Neural cell (in vitro differentiated cells): ENCODE results near the gene ZNF593. TPM values are rescaled to one million over a fixed set of nuclear protein-coding genes. Genes with fewer than 3 reads are reported as not detected.

ENCODE experiments used
- H2AFZ ChIP-seq: fragments of 200-600, 300-800 bp; sonication (generic), shearing (Covaris generic); 2 replicates; pipeline ENCODE4 v1.6.0; 2014; ENCODE audit warnings: low read depth, mild to moderate bottlenecking, antibody characterized with exemption, low read length, moderate library complexity
- H3F3A ChIP-seq: fragments of 200-600 bp; shearing (Covaris generic); 2 replicates; pipeline ENCODE4 v1.6.1; 2016; ENCODE audit warnings: mild to moderate bottlenecking, moderate library complexity, mixed read lengths, antibody characterized with exemption, low read length; ENCODE audit not compliant: insufficient read depth, poor library complexity, severe bottlenecking
- H3K27ac ChIP-seq: fragments of 200-600, 300-800 bp; sonication (generic), shearing (Covaris generic); 2 replicates; pipeline ENCODE4 v1.5.1; 2014; ENCODE audit warnings: mild to moderate bottlenecking, low read length, moderate library complexity
- H3K27me3 ChIP-seq: fragments of 300-800, 200-600 bp; sonication (generic), shearing (Covaris generic); 2 replicates; pipeline ENCODE4 v1.6.0; 2014; ENCODE audit warnings: mild to moderate bottlenecking, low read depth, low read length, moderate library complexity; ENCODE audit not compliant: insufficient read depth
- H3K36me3 ChIP-seq: fragments of 300-800, 200-600 bp; sonication (generic), shearing (Covaris generic); 2 replicates; pipeline ENCODE4 v1.5.1; 2014; ENCODE audit warnings: mild to moderate bottlenecking, antibody characterized with exemption, low read length, moderate library complexity; ENCODE audit not compliant: insufficient read depth
- H3K4me2 ChIP-seq: fragments of 300-800, 200-600 bp; sonication (generic), shearing (Covaris generic); 2 replicates; pipeline ENCODE4 v1.6.0; 2014; ENCODE audit warnings: mild to moderate bottlenecking, low read length
- H3K4me3 ChIP-seq: fragments of 300-800, 200-600 bp; sonication (generic), shearing (Covaris generic); 2 replicates; pipeline ENCODE4 v1.5.1; 2014; ENCODE audit warnings: mild to moderate bottlenecking, low read length, moderate library complexity
- H3K79me2 ChIP-seq: fragments of 200-600 bp; shearing (Covaris generic); replicated peaks from 2 replicates; pipeline ENCODE4 v1.6.0; 2014; ENCODE audit warnings: mild to moderate bottlenecking, low read length, moderate library complexity; ENCODE audit not compliant: insufficient read depth
- H3K9ac ChIP-seq: fragments of 300-800, 200-600 bp; sonication (generic), shearing (Covaris generic); 2 replicates; pipeline ENCODE4 v1.6.1; 2016; ENCODE audit warnings: mild to moderate bottlenecking, low read length, mixed read lengths
- H3K9me2 ChIP-seq: fragments of 200-600 bp; shearing (Covaris generic); 2 replicates; pipeline ENCODE4 v1.6.1; 2016; ENCODE audit warnings: mild to moderate bottlenecking, low read length, mixed read lengths; ENCODE audit not compliant: insufficient read depth
- H3K9me3 ChIP-seq: fragments of 200-600, 300-800 bp; sonication (generic), shearing (Covaris generic); 2 replicates; pipeline ENCODE4 v1.6.1; 2016; ENCODE audit warnings: mild to moderate bottlenecking, mixed run types, low read length, moderate library complexity, mixed read lengths
- H4K20me1 ChIP-seq: fragments of 200-600 bp; shearing (Covaris generic); 2 replicates; pipeline ENCODE4 v1.6.1; 2016; ENCODE audit warnings: mild to moderate bottlenecking, mixed run types; ENCODE audit not compliant: insufficient read depth
- CTCF ChIP-seq: fragments of 450-650 bp; IDR thresholded peaks from 2 replicates; pipeline ENCODE4 v1.5.1; 2014; ENCODE audit warnings: antibody characterized with exemption, mild to moderate bottlenecking, moderate library complexity; ENCODE audit not compliant: poor library complexity, severe bottlenecking
- EP300 ChIP-seq: fragments of 450-650 bp; conservative IDR thresholded peaks from 2 replicates; pipeline ENCODE4 v1.6.1; 2014; ENCODE audit warnings: antibody characterized with exemption, mild to moderate bottlenecking, moderate library complexity; ENCODE audit not compliant: poor library complexity, severe bottlenecking
- EZH2 ChIP-seq: fragments of 200-600, 300-800 bp; shearing (Covaris generic), sonication (generic); IDR thresholded peaks from 2 replicates; pipeline ENCODE4 v1.6.1; 2014; ENCODE audit warnings: antibody characterized with exemption, low read length, borderline replicate concordance, mild to moderate bottlenecking; ENCODE audit not compliant: insufficient read depth, poor library complexity, severe bottlenecking
- MXI1 ChIP-seq: fragments of 450-650 bp; conservative IDR thresholded peaks from 2 replicates; pipeline ENCODE4 v1.6.1; 2014; ENCODE audit warnings: antibody characterized with exemption, mild to moderate bottlenecking; ENCODE audit not compliant: poor library complexity, severe bottlenecking
- POLR2AphosphoS5 ChIP-seq: IDR thresholded peaks from 2 replicates; pipeline ENCODE4 v1.6.1; 2012
- RAD21 ChIP-seq: fragments of 450-650 bp; conservative IDR thresholded peaks from 2 replicates; pipeline ENCODE4 v1.6.1; 2014; ENCODE audit warnings: antibody characterized with exemption, mild to moderate bottlenecking, moderate library complexity
- REST ChIP-seq: IDR thresholded peaks from 2 replicates; pipeline ENCODE4 v1.6.1; 2012; ENCODE audit warnings: borderline replicate concordance
- SMC3 ChIP-seq: fragments of 450-650 bp; conservative IDR thresholded peaks from 2 replicates; pipeline ENCODE4 v1.6.1; 2014; ENCODE audit warnings: antibody characterized with exemption, mild to moderate bottlenecking, moderate library complexity; ENCODE audit not compliant: poor library complexity
- TAF1 ChIP-seq: IDR thresholded peaks from 2 replicates; pipeline ENCODE4 v1.6.1; 2012; ENCODE audit warnings: low read depth
- polyA plus RNA-seq: library from polyadenylated mRNA; depleted of rRNA; stranded (reverse); fragments of >200 nt; gene quantifications from 2 replicates; pipeline ENCODE4 v1.2.3, GENCODE V29; 2014

ZNF593 gene
- polyA plus RNA-seq, 1 donor from 2014 or later = 25.0 TPM

GRCh38 chr1:26158271-26158907 lies 11.3 kb upstream of the ZNF593 start:
- H3K4me2 ChIP-seq = no peak overlapping the region

GRCh38 chr1:26158908-26159742 lies 10.6 kb upstream of the ZNF593 start, which contains the start of gene FAM110D:
TSS of gene FAM110D (plus strand) at chr1:26159079. CDS start at chr1:26161292, 2,213 bp downstream.
- no peaks in the 10 kb centered on the region for H3K9me3 ChIP-seq
- H3K27me3 ChIP-seq = peaks cover 27% of the 10 kb centered on the region
- no peak within 1 kb of the TSS for H3K4me3 ChIP-seq
- no peak within 1 kb of the TSS for H3K4me2 ChIP-seq
- TF ChIP-seq REST = no peak
- no peak for TF ChIP-seq SMC3
- no peak for TF ChIP-seq EZH2
- TF ChIP-seq CTCF = no peak
- no peak for TF ChIP-seq MXI1
- TF ChIP-seq EP300 = no peak
- no peak for TF ChIP-seq RAD21
- TF ChIP-seq POLR2AphosphoS5 = no peak
- no peak for TF ChIP-seq TAF1
- H3K9me2 ChIP-seq = no peaks in the 10 kb centered on the region
- H3K36me3 ChIP-seq = no peaks in the 10 kb centered on the region
- no peaks in the 10 kb centered on the region for H3F3A ChIP-seq
- H3K9ac ChIP-seq = no peak within 1 kb of the TSS
- H2AFZ ChIP-seq = no peak within 1 kb of the TSS
- no peaks in the 10 kb centered on the region for H4K20me1 ChIP-seq
- no peaks in the 10 kb centered on the region for H3K79me2 ChIP-seq
- H3K27ac ChIP-seq = no peak within 1 kb of the TSS

More at GRCh38 chr1:26158271-26158907, 11.3 kb upstream of the ZNF593 start:
- H3K27me3 ChIP-seq = peaks cover 23% of the 10 kb centered on the region
- no peak overlapping the region for H3K9ac ChIP-seq
- no peaks in the 10 kb centered on the region for H3K9me2 ChIP-seq
- H2AFZ ChIP-seq = no peak overlapping the region
- H3K9me3 ChIP-seq = no peaks in the 10 kb centered on the region
- no peaks in the 10 kb centered on the region for H3F3A ChIP-seq
- no peaks in the 10 kb centered on the region for H3K36me3 ChIP-seq
- H3K4me3 ChIP-seq = no peak overlapping the region
- H4K20me1 ChIP-seq = no peaks in the 10 kb centered on the region
- H3K27ac ChIP-seq = no peak overlapping the region
- TF ChIP-seq REST (no peak), EP300 (no peak)
- no peaks in the 10 kb centered on the region for H3K79me2 ChIP-seq
